Activated T-cell treated with anti-CD3 and anti-CD28 coated beads, Interleukin-2, amount 50 U/mL, for 4 hours (primary cell): ENCODE measurements around the gene PLA2G2C. TPM values are rescaled to one million over a fixed set of nuclear protein-coding genes. Genes with fewer than 3 reads are reported as not detected.

ENCODE experiments used
- ATAC-seq, 2 donors: fragments of 200-7000 bp; cut with Tn5 transposase; one replicate each; pipeline ENCODE4 v1.10.0; 2021
- DNase-seq: peaks from one replicate; pipeline ENCODE4 v3.0.0-alpha.2; 2020
- H3K27me3 Mint-ChIP-seq: one replicate; pipeline ENCODE4 v1.8.0; 2021; ENCODE audit warnings: low read depth, mixed read lengths
- H3K36me3 Mint-ChIP-seq: one replicate; pipeline ENCODE4 v1.8.0; 2022; ENCODE audit warnings: mixed read lengths; ENCODE audit not compliant: insufficient read depth
- H3K4me1 Mint-ChIP-seq: one replicate; pipeline ENCODE4 v1.8.0; 2021; ENCODE audit warnings: low read depth, mixed read lengths
- H3K4me3 Mint-ChIP-seq: one replicate; pipeline ENCODE4 v1.8.0; 2021; ENCODE audit warnings: mild to moderate bottlenecking, moderate library complexity, mixed read lengths
- H3K9me3 Mint-ChIP-seq: one replicate; pipeline ENCODE4 v1.8.0; 2021; ENCODE audit warnings: mixed read lengths
- total RNA-seq, 3 donors: library from RNA; stranded (reverse); gene quantifications; one replicate each; pipeline ENCODE4 v1.2.1, GENCODE V29; 2021

Gene PLA2G2C
- total RNA-seq, 3 donors from 2014 or later = not detected

DNA sequence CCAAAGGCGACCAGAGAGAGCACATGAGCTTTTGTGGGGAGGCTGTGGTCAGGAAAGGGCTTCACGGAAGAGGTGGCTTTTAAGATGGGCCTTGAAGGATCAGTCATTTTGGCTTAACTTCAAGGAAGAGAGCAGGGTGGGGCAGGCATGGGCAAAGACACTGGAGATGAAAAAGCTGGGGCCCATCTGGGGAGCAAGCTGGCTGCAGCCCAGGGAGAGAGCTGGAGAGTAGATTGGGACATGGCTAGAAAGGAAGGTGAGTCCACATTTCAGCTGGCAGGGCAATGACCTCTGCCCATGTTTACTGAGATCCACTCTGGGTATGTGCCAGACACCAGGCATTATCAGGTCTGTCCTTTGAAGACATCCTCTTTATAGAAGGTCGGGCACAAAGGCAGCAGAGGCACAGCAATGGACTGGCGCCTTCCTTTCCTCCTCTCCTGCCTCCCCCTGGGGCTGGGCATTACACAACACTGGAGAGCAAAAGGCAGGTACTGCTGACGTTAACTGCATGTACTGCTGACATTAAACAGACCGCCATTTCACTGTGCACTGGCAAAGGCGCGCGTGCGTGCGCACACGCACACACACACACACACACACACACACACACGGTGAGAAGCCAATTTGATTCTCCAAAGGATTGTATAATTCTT, 2.6 kb downstream of the PLA2G2C start:
- H3K36me3 Mint-ChIP-seq = no peaks in the 10 kb centered on the region
- H3K9me3 Mint-ChIP-seq = peaks cover 5% of the 10 kb centered on the region
- ATAC-seq (no peak), DNase-seq (no peak)
- peaks cover 5% of the 10 kb centered on the region for H3K27me3 Mint-ChIP-seq
- H3K4me1 Mint-ChIP-seq = peaks cover 47% of the 10 kb centered on the region
- H3K4me3 Mint-ChIP-seq = peak overlapping the region; percentile 55

DNA sequence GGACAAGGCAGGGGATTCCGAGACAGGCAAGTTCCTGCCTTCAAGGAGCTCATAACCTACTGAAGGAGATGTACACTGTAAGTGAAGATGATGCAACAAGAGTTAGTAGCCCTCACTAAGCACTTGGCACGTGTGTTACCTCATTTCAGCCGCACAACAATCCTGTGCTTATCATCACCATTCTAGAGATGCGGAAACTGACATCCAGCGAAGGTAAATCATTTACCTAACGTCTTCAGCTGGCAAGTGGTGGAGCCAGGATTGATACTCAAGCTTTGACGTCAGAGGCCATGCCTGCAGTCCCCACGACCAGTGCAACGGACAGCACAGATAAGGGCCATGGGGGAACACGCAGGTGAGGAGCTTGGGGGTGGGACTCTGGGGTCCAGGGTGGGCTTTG, 3.3 kb downstream of the PLA2G2C start:
- Mint-ChIP-seq H3K4me1 (peaks cover 40% of the 10 kb centered on the region), H3K4me3 (no peak overlapping the region)
- no peak for ATAC-seq

DNA sequence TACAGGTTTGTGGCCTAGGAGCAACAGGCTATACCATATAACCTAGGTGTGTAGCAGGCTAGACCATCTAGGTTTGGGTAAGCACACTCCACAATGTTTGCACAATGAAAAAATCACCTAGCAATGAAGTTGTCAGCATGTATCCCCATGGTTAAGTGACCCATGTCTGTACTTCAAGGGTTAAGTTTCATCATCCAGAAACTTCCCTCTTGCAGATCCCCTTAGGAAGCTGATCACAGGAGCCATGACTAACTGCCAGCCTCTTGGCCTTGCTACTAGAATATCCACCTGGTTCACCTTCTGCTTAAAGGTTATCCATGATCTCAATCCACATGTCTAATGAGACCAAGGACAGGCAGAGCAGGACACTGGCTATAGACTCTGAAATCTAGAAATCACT, 3.9 kb downstream of the PLA2G2C start:
- Mint-ChIP-seq H3K9me3 (peaks cover 5% of the 10 kb centered on the region), H3K36me3 (no peaks in the 10 kb centered on the region), H3K27me3 (peaks cover 5% of the 10 kb centered on the region), H3K4me3 (no peak overlapping the region), H3K4me1 (peaks cover 34% of the 10 kb centered on the region)
- no peak for ATAC-seq
- no peak for DNase-seq

More for the DNA sequence above, 3.3 kb downstream of the PLA2G2C start:
- Mint-ChIP-seq H3K9me3 (peaks cover 5% of the 10 kb centered on the region), H3K27me3 (peaks cover 5% of the 10 kb centered on the region), H3K36me3 (no peaks in the 10 kb centered on the region)
- DNase-seq = no peak

- no peak for ATAC-seq
- H3K27me3 Mint-ChIP-seq = peaks cover 5% of the 10 kb centered on the region
- peaks cover 22% of the 10 kb centered on the region for H3K4me1 Mint-ChIP-seq
- H3K9me3 Mint-ChIP-seq = peaks cover 5% of the 10 kb centered on the region
- H3K36me3 Mint-ChIP-seq = no peaks in the 10 kb centered on the region
- no peak for DNase-seq
- H3K4me3 Mint-ChIP-seq = no peak overlapping the region
Observed at GRCh38 chr1:20180844-20181207, 5.5 kb downstream of the PLA2G2C start.

- no peak for DNase-seq
- no peak for ATAC-seq
- Mint-ChIP-seq H3K27me3 (peaks cover 5% of the 10 kb centered on the region), H3K4me1 (peaks cover 19% of the 10 kb centered on the region), H3K36me3 (no peaks in the 10 kb centered on the region), H3K9me3 (peaks cover 5% of the 10 kb centered on the region), H3K4me3 (no peak overlapping the region)
Observed at GRCh38 chr1:20180129-20180843, 6.0 kb downstream of the PLA2G2C start.

DNA sequence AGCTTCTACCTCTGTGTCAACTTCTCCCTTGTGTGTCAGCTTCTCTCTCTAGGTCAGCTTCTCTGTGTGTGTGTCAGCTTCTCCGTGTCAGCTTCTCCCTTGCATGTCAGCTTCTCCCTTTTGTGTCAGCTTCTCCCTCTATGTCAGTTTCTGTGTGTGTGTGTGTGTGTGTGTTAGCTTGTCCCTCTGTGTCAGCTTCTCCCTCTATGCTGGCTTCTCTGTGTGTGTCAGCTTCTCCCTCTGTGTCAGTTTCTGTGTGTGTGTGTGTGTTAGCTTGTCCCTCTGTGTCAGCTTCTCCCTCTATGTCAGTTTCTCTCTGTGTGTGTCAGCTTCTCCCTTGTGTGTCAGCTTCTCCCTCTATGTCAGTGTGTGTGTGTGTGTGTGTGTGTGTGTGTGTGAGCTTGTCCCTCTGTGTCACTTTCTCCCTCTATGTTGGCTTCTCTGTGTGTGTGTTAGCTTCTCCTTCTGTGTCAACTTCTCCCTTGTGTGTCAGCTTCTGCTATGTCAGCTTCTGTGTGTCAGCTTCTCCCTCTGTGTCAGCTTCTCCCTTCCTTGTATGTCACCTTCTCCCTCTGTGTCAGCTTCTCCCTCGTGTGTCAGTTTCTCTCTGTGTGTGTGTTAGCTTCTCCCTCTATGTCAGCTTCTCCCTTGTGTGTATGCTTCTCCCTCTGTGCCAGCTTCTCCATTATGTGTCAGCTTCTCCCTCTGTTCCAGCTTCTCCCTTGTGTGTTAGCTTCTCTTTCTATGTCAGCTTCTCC, 6.8 kb downstream of the PLA2G2C start:
- H3K27me3 Mint-ChIP-seq = peaks cover 5% of the 10 kb centered on the region
- ATAC-seq (no peak), DNase-seq (no peak)
- H3K4me3 Mint-ChIP-seq = no peak overlapping the region
- H3K36me3 Mint-ChIP-seq = no peaks in the 10 kb centered on the region
- H3K4me1 Mint-ChIP-seq = peaks cover 19% of the 10 kb centered on the region
- peaks cover 5% of the 10 kb centered on the region for H3K9me3 Mint-ChIP-seq

- peaks cover 13% of the 10 kb centered on the region for H3K4me1 Mint-ChIP-seq
- ATAC-seq = no peak
- H3K4me3 Mint-ChIP-seq = no peak overlapping the region
- peaks cover 3% of the 10 kb centered on the region for H3K27me3 Mint-ChIP-seq
- no peaks in the 10 kb centered on the region for H3K36me3 Mint-ChIP-seq
- H3K9me3 Mint-ChIP-seq = peaks cover 5% of the 10 kb centered on the region
- no peak for DNase-seq
Observed at GRCh38 chr1:20178634-20179370, 7.5 kb downstream of the PLA2G2C start.

GRCh38 chr1:20174937-20175666, 11.2 kb downstream of the PLA2G2C start:
- DNase-seq = no peak
- H3K9me3 Mint-ChIP-seq = peaks cover 4% of the 10 kb centered on the region
- H3K36me3 Mint-ChIP-seq = no peaks in the 10 kb centered on the region
- no peaks in the 10 kb centered on the region for H3K27me3 Mint-ChIP-seq
- peak in 1 of 2 donors; percentile 44 for ATAC-seq
- H3K4me1 Mint-ChIP-seq = peaks cover 19% of the 10 kb centered on the region
- H3K4me3 Mint-ChIP-seq = no peak overlapping the region

GRCh38 chr1:20172033-20172590, 14.2 kb downstream of the PLA2G2C start:
- H3K36me3 Mint-ChIP-seq = no peaks in the 10 kb centered on the region
- ATAC-seq (no peak), DNase-seq (no peak)
- H3K4me1 Mint-ChIP-seq = peaks cover 19% of the 10 kb centered on the region
- H3K4me3 Mint-ChIP-seq = no peak overlapping the region
- H3K27me3 Mint-ChIP-seq = no peaks in the 10 kb centered on the region
- H3K9me3 Mint-ChIP-seq = no peaks in the 10 kb centered on the region

- H3K27me3 Mint-ChIP-seq = no peaks in the 10 kb centered on the region
- ATAC-seq = no peak
- peaks cover 14% of the 10 kb centered on the region for H3K4me1 Mint-ChIP-seq
- H3K4me3 Mint-ChIP-seq = no peak overlapping the region
- H3K9me3 Mint-ChIP-seq = peaks cover 5% of the 10 kb centered on the region
- DNase-seq = no peak
- peaks cover 4% of the 10 kb centered on the region for H3K36me3 Mint-ChIP-seq
Observed at GRCh38 chr1:20169932-20170331, 16.4 kb downstream of the PLA2G2C start.

GRCh38 chr1:20168564-20169491, 17.5 kb downstream of the PLA2G2C start:
- ATAC-seq = no peak
- no peaks in the 10 kb centered on the region for H3K27me3 Mint-ChIP-seq

DNA sequence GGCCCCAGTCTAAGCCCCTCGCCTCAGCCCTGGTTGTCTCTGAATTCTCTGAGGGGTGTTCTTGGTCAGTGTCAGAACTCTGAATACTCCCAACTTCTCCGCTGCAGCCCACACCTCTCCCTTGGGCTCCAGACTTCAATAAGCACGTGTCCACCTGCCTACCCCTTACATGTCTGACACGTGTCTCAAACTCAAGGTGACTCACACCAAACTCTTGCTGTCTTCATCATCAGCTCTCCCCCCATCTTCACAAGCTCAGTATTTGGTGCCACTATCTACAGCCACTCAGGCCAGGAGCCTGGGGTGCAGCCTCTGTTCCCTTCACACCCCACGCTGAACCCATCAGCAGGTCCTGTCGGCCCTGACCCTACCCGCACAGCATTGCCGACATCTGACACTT, 19.2 kb downstream of the PLA2G2C start:
- DNase-seq (no peak), ATAC-seq (no peak)
- Mint-ChIP-seq H3K36me3 (peaks cover 4% of the 10 kb centered on the region), H3K4me3 (no peak overlapping the region), H3K27me3 (no peaks in the 10 kb centered on the region), H3K4me1 (peaks cover 6% of the 10 kb centered on the region), H3K9me3 (peaks cover 17% of the 10 kb centered on the region)

More at GRCh38 chr1:20168564-20169491, 17.5 kb downstream of the PLA2G2C start:
- DNase-seq = no peak
- Mint-ChIP-seq H3K4me3 (no peak overlapping the region), H3K9me3 (peaks cover 10% of the 10 kb centered on the region), H3K36me3 (peaks cover 4% of the 10 kb centered on the region), H3K4me1 (peaks cover 10% of the 10 kb centered on the region)

- ATAC-seq = no peak
- Mint-ChIP-seq H3K36me3 (peaks cover 4% of the 10 kb centered on the region), H3K9me3 (peaks cover 25% of the 10 kb centered on the region), H3K4me3 (no peak overlapping the region), H3K27me3 (no peaks in the 10 kb centered on the region), H3K4me1 (no peaks in the 10 kb centered on the region)
- no peak for DNase-seq
Observed at GRCh38 chr1:20166051-20166450, 20.3 kb downstream of the PLA2G2C start.
